Measurements from ENCODE around the gene CCNJ.
A peak's percentile ranks its signal among the peaks of the same experiment; 100 is the strongest.
"Not testable (repeated sequence)": the region's sequence is repeated elsewhere in the genome, so short reads cannot be mapped to it uniquely, and the experiment has no call there.

The CCNJ gene, protein sequence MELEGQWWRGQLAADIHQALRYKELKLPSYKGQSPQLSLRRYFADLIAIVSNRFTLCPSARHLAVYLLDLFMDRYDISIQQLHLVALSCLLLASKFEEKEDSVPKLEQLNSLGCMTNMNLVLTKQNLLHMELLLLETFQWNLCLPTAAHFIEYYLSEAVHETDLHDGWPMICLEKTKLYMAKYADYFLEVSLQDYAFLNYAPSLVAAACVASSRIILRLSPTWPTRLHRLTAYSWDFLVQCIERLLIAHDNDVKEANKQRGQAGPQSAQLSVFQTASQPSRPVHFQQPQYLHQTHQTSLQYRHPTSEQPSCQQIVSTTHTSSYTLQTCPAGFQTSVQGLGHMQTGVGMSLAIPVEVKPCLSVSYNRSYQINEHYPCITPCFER

DNA sequence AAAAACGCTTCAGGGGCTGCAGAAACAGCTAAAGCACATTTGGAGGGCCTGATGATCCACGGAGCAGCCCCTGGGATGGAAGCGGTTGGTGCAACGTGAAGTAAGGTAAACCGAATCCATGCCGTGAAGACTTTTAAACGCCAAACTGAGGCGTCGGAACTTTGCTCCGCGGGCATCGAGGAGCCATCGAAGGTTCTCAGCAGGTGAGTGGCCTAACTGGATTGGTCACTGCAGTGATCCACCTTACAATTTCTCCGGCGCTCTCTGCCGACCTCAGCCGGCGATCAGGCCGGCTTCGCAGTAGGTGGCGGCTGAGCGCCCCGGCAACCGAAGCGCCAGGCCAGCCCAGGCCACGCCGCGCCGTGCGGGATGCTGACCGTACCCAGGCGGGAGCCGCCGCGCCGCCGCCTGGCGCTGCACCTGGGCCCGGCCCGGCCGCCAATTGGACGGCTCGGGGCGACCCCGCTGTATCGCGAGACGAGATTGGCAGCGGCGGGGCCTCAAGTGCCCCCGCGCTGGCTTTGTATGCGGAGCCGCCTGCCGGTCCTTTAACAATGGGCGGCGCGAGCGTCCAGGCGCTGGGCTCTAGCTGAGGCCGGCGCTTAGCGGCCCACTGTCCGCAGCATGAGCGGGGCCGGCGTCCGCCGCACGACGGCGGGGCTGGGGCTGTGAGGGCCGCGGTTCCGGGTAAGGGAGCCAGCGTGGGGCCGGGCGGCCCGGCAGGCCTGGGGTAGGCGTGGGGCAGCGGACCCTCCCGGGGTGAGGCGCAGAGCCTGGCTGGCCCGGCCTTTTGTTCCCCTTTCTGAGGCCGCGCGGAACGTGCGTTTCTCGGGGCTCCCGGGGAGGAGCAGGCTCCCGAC lies at the start of gene CCNJ:
CCNJ (plus strand) TSS at position 551 of the 860 bp plus-strand sequence. CDS start 811 bp downstream, outside the sequence.
- DNase-seq (ENCODE audit: low read depth in 1 of 2, low spot score in 1 of 2) = peak; percentile 66 to 72

DNA sequence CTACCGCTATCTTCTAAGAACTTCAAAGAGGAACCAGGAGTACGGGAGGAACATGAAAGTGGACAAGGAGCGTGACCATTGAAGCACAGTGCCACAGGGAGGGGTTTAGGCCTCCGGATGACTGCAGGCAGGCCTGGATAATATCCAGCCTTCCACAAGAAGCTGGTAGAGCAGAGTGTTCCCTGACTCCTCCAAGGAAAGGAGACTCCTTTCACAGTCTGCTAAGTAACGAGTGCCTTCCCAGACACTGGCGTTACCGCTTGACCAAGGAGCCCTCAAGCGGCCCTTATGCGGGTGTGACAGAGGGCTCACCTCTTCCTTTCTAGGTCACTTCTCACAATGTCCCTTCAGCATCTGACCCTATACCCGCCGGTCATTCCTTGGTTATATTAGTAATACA lies 49.0 kb upstream of the CCNJ start:
- DNase-seq (ENCODE audit: low read depth in 1 of 2, low spot score in 1 of 2) = not testable (repeated sequence)

DNA sequence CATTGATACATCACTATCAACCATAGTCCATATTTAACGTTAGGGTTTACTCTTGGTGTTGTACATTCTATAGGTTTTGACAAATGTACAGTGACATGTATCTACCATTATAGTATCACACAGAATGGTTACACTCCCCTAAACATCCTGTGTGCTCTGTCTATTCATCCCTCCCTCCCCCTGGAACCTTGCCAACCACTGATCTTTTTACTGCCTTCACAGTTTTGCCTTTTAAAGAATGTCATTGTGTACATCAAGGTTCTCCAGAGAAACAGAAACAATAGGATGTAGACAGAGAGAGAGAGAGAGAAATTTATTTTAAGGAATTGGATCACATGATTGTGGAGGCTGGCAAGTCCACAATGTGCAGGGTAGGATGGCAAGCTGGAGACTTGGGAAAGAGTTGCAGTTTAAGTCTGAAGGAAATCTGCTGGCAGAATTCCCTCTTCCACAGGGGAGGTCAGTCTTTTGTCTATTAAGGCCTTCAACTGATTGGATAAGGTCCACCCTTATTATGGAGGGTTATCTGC lies 45.1 kb upstream of the CCNJ start:
- no peak for DNase-seq (ENCODE audit: low read depth in 1 of 2, low spot score in 1 of 2)

DNA sequence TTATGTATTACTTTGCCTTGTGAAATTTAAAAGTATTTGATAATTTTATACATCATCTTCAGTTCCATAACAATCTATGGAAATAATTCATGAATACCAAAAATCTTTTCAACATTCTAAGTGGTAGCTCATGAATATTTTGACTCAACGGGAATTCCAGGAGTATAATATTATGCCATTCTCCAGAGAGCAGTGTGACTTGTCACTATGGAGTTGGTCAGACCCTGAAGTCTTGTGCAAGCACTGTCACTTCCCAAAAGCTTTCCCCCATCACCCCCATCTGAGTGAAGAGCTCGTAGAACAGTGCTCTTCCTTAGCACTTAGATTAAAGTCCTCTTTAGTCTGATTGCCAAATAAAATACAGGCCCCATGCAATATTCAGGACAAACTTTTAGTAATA lies 29.4 kb upstream of the CCNJ start:
- no peak for DNase-seq (ENCODE audit: low read depth in 1 of 2, low spot score in 1 of 2)

DNA sequence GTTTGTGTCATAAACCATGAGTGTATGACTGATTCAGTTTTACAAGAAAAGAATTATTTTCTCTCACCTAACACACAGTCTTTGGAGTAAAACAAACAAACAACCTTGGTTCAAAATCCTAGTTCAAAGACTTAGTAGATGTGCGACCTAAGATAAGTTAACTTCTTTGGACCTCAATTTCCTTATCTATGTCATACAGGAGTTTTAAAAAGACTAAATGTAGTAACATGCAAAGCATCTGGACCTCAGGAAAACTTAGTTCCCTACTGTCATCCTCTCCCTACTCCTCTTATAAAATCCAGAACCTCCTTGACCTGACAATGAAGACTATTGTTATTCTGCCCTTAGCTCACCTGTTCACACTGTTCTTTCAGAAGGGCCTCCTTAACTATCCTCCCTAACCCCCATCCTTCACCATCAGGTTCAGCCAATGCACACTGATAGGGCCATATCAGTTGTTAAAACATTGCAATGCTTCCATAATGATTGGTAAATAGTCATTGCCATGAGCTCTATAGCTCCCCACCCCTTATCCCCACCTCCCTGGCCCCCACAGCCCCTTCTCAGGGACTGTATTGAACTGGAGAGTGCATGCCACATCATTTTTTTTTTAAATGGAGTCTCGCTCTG lies 28.8 kb upstream of the CCNJ start:
- DNase-seq (ENCODE audit: low read depth in 1 of 2, low spot score in 1 of 2) = no peak

DNA sequence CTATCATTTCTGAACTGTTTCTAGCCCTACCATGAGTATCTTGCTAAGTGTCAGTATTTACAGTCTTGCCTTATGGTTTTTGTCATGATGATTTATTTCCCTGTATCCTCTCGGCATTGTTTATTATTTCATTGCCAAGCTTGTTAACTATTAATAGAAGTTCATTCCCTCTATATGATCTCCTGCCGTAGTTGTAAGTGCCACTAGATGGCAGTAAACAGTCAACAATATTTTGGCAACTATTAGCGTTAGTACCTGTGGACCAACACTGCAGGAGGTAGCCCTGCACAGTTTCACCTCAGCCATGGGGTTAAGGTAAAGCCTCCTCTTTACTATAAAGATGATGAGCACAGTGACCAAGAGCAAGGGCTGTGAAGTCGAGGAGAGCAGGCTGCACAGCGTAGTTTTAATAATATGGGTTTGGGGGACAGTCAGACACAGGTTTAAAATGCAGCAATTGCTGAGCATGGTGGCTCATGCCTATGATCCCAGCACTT lies 26.1 kb upstream of the CCNJ start:
- DNase-seq (ENCODE audit: low read depth in 1 of 2, low spot score in 1 of 2) = peak in 1 of 2 donors; percentile 31

DNA sequence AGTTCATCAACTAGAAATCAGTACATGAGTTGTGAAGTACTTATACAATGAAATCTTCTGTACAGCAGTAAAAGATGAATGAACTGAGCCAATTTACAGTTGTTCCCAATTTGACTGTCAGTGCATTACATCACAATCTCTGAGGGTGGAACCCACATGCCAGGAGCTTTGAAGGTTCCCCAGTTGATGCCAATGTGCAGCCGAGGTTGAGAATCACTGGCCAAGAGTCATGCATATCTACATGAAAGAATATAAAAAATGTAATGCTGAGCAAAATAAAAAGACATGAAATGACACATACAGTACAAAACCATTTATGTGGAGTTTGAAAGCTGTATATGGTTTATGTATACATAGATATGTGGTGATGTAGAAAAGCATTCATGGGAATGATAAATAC lies 22.1 kb upstream of the CCNJ start:
- no peak for DNase-seq (ENCODE audit: low read depth in 1 of 2, low spot score in 1 of 2)

DNA sequence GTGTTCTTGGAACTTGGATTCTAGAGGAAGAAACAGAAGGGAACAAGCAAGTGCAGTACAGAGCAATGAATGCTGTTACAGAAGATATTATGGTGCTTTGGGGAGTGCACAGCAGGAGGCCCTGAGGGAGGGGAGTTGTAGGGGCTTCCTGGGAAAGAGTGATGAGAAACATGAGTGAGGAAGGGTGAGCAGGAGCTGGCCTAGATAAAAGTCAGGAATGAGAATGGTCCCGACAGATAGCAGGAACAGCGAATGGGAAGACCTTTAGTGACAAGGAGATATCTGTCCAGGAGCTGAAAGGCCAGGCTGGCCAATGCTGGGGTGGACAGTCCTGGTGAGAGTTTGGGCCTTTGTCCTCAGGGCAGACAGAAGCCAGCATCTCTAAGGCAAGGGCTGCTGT lies 20.6 kb upstream of the CCNJ start:
- DNase-seq (ENCODE audit: low read depth in 1 of 2, low spot score in 1 of 2) = no peak

DNA sequence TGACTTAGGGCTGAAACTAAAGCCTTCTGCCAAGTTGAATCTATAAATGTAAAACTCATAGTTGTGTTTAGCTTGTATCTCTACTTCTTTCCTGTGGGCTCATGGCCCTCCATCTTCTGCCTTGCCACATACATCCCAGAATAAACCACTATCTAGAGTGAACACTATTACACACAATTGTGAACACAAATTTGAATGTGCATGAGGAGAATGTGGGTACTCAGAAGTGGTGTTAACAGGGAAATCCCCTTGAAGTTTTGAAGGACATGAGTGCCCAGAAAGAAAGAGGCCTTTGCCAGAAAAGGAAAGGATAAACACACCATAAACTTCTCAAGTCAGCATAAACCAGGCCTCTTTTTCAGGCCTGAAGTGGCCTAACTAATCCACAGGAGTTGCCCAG lies 20.2 kb upstream of the CCNJ start:
- DNase-seq (ENCODE audit: low read depth in 1 of 2, low spot score in 1 of 2) = no peak

DNA sequence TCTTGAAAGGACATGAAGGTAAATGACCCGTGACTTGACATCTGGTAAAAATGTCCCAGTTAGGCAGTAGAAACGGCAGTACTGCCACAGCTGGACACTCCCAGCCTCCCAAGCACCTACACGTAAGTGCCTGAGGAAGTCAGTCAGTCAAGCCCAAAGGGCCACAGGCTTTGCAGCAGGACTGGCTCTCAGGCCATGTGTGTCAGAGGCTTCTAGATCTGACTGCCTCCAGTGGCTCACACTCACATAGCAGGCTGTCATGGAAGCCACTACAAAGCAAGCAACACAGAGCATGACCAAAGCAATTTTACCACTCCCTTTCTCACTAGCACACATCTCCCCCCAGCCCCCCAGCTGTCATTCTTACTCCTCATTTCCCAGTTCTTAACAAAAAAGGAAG lies 17.8 kb upstream of the CCNJ start:
- DNase-seq (ENCODE audit: low read depth in 1 of 2, low spot score in 1 of 2) = no peak

DNA sequence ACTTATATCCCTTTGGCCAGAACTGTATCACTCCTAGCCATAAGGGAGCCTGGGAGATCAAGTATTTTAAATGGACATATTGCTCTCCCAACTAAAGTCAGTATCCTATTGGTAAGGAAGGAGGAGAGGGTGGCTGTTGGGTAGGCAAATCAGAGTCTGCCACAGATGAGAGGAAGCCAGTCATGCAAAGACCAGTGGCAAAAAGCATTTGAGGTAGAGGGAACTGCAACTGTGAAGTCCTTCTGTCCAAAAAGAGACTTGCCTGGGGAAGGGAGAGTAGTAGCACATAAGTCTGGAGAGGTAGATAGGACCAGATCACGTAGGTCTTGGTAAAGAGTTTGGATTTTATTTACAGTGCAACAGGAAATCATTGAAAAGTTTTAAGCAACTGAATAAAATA lies 8.8 kb upstream of the CCNJ start:
- no peak for DNase-seq (ENCODE audit: low read depth in 1 of 2, low spot score in 1 of 2)

DNA sequence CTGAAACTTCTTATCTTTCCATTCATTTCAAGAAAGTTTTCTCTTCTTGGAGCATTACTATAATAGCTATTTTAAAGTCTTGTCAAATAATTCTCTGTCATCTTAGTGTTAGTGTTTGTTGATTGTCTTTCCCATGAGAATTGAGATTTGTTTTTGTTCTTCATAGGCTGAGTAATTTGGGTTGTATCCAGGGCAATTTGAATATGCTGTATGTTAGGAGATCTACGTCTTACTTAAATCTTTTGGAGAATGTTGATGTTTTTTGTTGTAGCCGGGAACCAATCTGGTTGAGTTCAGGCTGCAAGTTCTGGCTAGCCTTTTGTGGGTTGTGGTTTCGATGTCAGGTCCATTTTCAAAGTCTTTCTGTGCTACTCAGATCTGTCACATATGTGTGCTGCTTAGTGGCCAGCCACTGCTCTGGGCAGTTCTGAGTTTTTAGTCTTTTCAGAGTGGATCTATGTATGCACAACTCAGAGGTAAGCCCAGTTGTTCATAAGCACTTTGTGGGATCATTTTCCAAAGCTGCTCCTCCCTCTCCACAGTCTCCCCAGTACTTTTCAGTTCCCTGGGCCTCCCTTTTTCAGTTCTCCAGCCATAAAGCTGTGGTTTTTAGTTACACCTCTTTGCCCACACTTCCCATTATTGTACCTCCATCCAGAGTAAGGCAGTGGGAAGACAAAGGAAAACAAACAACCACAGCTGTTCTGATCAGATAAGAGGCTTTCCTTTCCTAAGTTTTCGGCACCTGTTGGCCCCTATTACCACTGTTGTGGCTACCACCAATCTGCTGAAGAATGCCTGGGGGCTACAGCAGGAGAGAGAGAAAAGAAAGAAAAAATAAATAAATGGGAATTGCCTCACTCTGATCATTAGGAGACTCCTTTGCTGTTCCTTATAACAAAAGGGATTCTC lies 4.7 kb upstream of the CCNJ start:
- DNase-seq (ENCODE audit: low read depth in 1 of 2, low spot score in 1 of 2) = no peak

DNA sequence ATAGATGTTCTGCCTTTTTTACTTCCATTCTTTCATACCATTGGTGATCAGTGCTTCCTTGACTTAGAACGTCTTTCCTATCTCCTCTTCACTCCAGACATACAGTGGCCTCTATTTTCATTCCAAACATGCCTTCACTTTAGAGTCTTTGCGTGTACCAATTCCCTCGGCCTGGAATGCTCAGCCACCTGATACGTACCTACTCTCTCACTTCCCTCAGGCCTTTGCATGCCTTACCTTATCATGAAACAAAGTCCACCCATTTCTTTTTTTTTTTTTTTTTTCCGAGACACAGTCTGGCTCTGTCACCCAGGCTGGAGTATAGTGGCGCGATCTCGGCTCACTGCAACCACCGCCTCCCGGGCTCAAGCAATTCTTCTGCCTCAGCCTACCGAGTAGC lies 2.2 kb upstream of the CCNJ start:
- DNase-seq (ENCODE audit: low read depth in 1 of 2, low spot score in 1 of 2) = no peak

DNA sequence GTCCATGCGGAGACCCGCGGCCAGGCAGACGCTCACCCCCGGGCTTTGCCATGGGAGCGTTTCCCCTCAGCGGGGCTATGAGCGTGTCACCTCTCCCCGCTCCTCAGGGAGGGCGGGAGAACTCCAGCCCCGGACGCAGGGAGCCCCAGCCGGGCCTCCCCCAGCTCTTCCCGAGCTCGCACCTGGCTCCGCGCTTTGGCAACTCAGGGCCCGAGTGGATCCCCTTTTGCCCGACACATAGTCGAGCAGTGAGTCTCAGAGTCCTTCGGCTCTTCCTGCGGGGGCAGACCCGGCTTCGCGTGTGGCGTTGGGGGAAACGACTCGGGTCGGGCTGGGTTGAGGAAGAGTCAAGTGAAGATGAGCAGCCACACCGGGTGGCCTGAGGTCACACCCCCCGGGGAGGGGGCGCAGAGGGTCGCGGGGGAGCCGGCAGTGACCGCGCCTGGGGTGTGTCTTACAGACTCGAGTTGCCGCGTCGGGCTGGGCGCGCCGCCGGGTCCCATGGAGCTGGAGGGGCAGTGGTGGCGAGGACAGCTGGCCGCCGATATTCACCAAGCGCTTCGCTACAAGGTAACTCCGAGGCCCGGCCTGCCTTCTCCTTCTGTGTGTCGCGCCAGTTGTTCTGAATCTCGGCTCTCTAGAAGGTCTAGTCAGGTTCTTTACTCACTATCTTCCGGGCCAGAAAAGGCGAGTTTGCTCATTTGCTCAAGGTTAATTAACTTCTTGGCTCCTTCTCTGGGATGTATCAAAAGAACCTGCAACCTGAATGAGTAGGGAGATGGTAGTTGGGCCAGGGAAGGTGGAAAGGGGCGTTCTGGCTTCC lies 721 bp downstream of the CCNJ start:
- peak; percentile 22 to 37 for DNase-seq (ENCODE audit: low read depth in 1 of 2, low spot score in 1 of 2)

DNA sequence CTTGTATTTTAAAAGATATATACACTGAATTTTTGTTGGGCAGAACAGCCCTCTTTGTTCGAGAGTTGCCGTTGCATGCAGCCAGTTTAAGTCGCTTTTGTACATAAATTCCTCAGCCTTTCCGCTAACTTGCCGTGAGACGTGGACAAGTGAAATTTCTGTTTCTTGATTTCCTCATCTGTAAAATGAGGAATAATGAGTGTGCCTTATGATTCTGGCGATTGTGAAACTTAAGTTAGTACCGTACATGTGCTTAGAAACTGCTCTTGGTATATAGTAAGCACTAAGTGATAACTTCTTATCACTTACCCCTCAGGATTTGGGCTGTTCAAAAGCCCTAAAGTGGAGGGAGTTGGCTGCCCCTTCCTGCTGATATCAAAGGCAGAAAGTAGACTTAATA lies 1.4 kb downstream of the CCNJ start:
- no peak for DNase-seq (ENCODE audit: low read depth in 1 of 2, low spot score in 1 of 2)

DNA sequence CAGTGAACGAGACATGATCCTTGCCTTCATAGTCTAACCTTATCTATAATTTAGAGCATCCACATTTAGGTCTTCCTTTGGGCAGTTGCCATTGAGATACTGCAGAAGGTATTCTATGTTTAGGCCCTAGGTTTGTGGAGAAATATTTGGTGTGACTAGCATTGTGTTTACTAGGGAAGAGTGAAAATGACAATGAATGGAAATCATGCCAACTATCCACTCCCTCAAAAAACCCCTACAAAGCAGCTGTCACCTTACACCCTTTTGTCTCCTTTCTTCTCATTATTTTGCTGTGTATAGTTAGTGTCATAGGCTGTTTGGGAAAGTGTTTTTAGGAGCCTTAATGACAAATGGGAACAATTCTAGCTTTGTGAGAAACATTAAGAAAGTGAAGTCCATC lies 3.2 kb downstream of the CCNJ start:
- no peak for DNase-seq (ENCODE audit: low read depth in 1 of 2, low spot score in 1 of 2)

DNA sequence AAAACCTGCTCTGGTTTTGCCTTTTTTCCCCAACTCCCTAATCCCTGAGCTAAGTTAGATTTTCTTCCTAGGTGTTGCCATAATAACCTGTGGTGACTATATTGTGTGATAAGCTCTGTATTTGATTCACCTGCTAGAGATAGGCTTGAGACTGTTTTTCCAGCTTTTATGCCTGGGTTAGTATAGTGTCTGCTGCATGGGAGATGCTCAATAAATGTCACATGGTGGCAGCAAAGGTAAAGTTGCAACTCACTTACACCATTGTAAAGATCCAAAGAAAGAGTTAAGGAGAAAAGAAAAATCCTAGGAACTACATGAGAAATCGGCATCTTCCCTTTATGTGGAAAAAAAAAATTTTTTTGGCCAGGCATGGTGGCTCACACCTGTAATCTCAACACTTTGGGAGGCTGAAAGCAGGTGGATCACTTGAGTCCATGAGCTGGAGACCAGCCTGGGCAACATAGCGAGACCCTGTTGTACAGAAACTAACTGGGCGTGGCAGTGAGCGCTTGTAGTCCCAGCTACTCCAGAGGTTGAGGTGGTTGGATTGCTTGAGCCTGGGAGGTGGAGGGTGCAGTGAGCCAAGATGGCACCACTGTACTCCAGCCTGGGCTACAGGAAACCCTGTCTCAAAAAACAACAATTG lies 3.7 kb downstream of the CCNJ start:
- no peak for DNase-seq (ENCODE audit: low read depth in 1 of 2, low spot score in 1 of 2)

DNA sequence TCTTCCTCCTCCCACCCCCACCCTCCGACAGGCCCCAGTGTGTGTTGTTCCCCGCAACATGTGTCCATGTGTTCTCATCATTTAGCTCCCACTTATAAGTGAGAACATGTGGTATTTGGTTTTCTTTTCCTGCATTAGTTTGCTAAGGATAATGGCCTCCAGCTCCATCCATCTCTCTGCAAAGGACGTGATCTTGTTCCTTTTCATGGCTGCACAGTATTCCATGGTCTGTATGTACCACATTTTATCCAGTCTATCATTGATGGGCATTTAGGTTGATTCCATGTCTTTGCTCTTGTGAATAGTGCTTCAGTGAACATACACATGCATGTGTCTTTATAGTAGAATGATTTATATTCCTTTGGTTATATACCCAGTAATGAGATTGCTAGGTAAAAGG lies 4.5 kb downstream of the CCNJ start:
- DNase-seq (ENCODE audit: low read depth in 1 of 2, low spot score in 1 of 2) = not testable (repeated sequence)

DNA sequence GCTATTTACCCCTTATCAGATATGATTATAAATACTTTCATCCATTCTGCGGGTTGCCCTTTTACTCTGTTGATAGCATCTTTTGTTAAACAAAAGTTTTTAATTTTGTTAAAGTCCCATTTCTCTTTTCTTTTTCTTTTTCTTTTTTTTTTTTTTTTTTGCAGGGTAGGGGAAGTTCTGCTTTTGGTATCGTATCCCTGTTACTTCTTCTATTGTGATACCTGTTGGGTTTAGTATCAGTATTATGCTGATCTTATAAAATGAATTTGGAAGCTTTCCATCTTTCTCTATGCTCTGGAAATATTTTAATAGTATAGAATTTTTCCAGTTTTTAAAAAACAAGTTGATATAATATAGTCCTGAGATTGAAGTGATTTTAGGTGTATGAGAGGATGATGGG lies 6.0 kb downstream of the CCNJ start:
- no peak for DNase-seq (ENCODE audit: low read depth in 1 of 2, low spot score in 1 of 2)
